K562 (cell line): ENCODE measurements around the gene TBRG1. TPM values are rescaled to one million over a fixed set of nuclear protein-coding genes. Genes with fewer than 3 reads are reported as not detected.
A peak's percentile ranks its signal among the peaks of the same experiment; 100 is the strongest.

Experiments
- ASH1L ChIP-seq: fragments of 450-650 bp; IDR thresholded peaks from 2 replicates; pipeline ENCODE4 v1.6.1; 2018; ENCODE audit warnings: borderline replicate concordance, mild to moderate bottlenecking, low read depth; ENCODE audit not compliant: partially characterized antibody
- E2F3 ChIP-seq: fragments of 250-450 bp; sonication (Bioruptor Pico); IDR thresholded peaks from 2 replicates; pipeline ENCODE4 v1.4.0; 2020; ENCODE audit warnings: mild to moderate bottlenecking
- HCFC1 ChIP-seq: IDR thresholded peaks from 2 replicates; pipeline ENCODE4 v1.6.1; 2012; ENCODE audit warnings: low read depth, low read length, improper control_type of control experiment
- HDAC3 ChIP-seq: fragments of 450-650 bp; IDR thresholded peaks from 2 replicates; pipeline ENCODE4 v1.6.1; 2018; ENCODE audit warnings: borderline replicate concordance, mild to moderate bottlenecking, moderate library complexity; ENCODE audit not compliant: partially characterized antibody
- HNRNPL ChIP-seq: fragments of 200-400 bp; formaldehyde crosslinking; IDR thresholded peaks from 2 replicates; pipeline ENCODE4 v1.6.1; 2017; ENCODE audit warnings: low read depth, mild to moderate bottlenecking, low read length
- KDM2B ChIP-seq: fragments of 250-450 bp; sonication (Bioruptor Pico); IDR thresholded peaks from 2 replicates; pipeline ENCODE4 v1.8.0; 2021; ENCODE audit warnings: mild to moderate bottlenecking, moderate library complexity
- NFXL1 ChIP-seq: fragments of 450-650 bp; formaldehyde crosslinking; IDR thresholded peaks from 2 replicates; pipeline ENCODE4 v1.4.0; 2021; ENCODE audit warnings: mild to moderate bottlenecking
- POLR3G ChIP-seq: IDR thresholded peaks from 2 replicates; pipeline ENCODE4 v1.6.1; 2011; ENCODE audit not compliant: insufficient read length, insufficient replicate concordance; ENCODE audit errors: extremely low read depth
- SPI1 ChIP-seq: IDR thresholded peaks from 2 replicates; pipeline ENCODE4 v1.6.1; 2011; ENCODE audit warnings: low read depth, low read length, control low read depth, borderline replicate concordance
- SRSF3 ChIP-seq: fragments of 200-400 bp; formaldehyde crosslinking; IDR thresholded peaks from 2 replicates; pipeline ENCODE4 v1.6.1; 2016; ENCODE audit warnings: mild to moderate bottlenecking, low read length, moderate library complexity; ENCODE audit not compliant: insufficient read depth
- STAT5B ChIP-seq: fragments of 250-450 bp; sonication (Bioruptor Pico); IDR thresholded peaks from 2 replicates; pipeline ENCODE4 v1.8.0; 2021; ENCODE audit warnings: mild to moderate bottlenecking, inconsistent platforms
- TAF15 ChIP-seq: fragments of 200-400 bp; formaldehyde crosslinking; IDR thresholded peaks from 2 replicates; pipeline ENCODE4 v1.6.1; 2017; ENCODE audit warnings: mild to moderate bottlenecking, low read depth, low read length, moderate library complexity
- TCF7L2 ChIP-seq: fragments of 150-350 bp; IDR thresholded peaks from 2 replicates; pipeline ENCODE4 v1.6.1; 2016; ENCODE audit warnings: low read depth, mild to moderate bottlenecking, low read length, moderate library complexity
- ZFP36 ChIP-seq: fragments of 150-350 bp; IDR thresholded peaks from 2 replicates; pipeline ENCODE4 v1.6.1; 2018; ENCODE audit warnings: low read length, low read depth; ENCODE audit not compliant: partially characterized antibody
- ZFX ChIP-seq: sonication (generic); formaldehyde crosslinking; IDR thresholded peaks from 2 replicates; pipeline ENCODE4 v1.8.0; 2022; ENCODE audit warnings: mild to moderate bottlenecking, missing genetic modification reagents, moderate library complexity
- ZNF197 ChIP-seq: fragments of 200-800 bp; sonication (Bioruptor generic); IDR thresholded peaks from 2 replicates; pipeline ENCODE4 v1.6.1; 2016; ENCODE audit warnings: low read depth, missing genetic modification characterization, missing compliant biosample characterization
- ZNF644 ChIP-seq: fragments of 200-800 bp; sonication (Bioruptor generic); IDR thresholded peaks from 2 replicates; pipeline ENCODE4 v1.6.1; 2016; ENCODE audit warnings: low read depth, missing genetic modification characterization, missing compliant biosample characterization
- polyA plus RNA-seq, 8 experiments: library from polyadenylated mRNA; depleted of rRNA in 4 of 8; stranded (reverse) in 5 of 8; unstranded in 3 of 8; fragments of >200 nt; fragmentation: Nextera tagmentation in 2 of 8; fragmentation: Illumina TruSeq in 1 of 8; extraction: Ambion mirVana in 2 of 8; extraction: Trizol in 1 of 8; gene quantifications; 2 replicates each; pipeline versions ENCODE4 v1.2.1 to v1.2.3, GENCODE V29; 2011 to 2014; ENCODE audit warnings: inconsistent platforms in 1 of 8, missing spikeins in 1 of 8
- total RNA-seq, 7 experiments: library from RNA; depleted of rRNA in 6 of 7; stranded (reverse); fragments of >200 nt in 6 of 7; fragmentation: Illumina TruSeq in 2 of 7; extraction: Trizol in 2 of 7; gene quantifications; 2 replicates each; pipeline versions ENCODE4 v1.2.1 to v1.2.3, GENCODE V29; 2011 to 2021; ENCODE audit warnings: low replicate concordance in 1 of 7
- TF ChIP-seq, protein P1 (sequence below), 2 experiments: fragments of 450-650 bp; IDR thresholded peaks; 2 replicates each; pipeline ENCODE4 v1.6.1; 2018; ENCODE audit warnings: mild to moderate bottlenecking in 2 of 2, low read depth in 1 of 2; ENCODE audit not compliant: partially characterized antibody in 2 of 2
- TF ChIP-seq, protein P2 (sequence below), 3 experiments: fragments of 200-800 bp in 1 of 3; sonication (Bioruptor generic) in 1 of 3; sonication (generic) in 1 of 3; formaldehyde crosslinking in 1 of 3; IDR thresholded peaks; 2 replicates each; pipeline versions ENCODE4 v1.6.1 to v1.8.0; 2016 to 2022; ENCODE audit warnings: mild to moderate bottlenecking in 2 of 3, missing compliant biosample characterization in 2 of 3, missing genetic modification characterization in 2 of 3, missing genetic modification reagents in 1 of 3
- TF ChIP-seq, protein P3 (sequence below): sonication (generic); formaldehyde crosslinking; IDR thresholded peaks from 2 replicates; pipeline ENCODE4 v1.8.1; 2023; ENCODE audit warnings: mild to moderate bottlenecking, missing genetic modification reagents
- TF ChIP-seq, protein P4 (sequence below): sonication (generic); formaldehyde crosslinking; IDR thresholded peaks from 2 replicates; pipeline ENCODE4 v1.8.0; 2022; ENCODE audit warnings: mild to moderate bottlenecking, missing genetic modification reagents
- TF ChIP-seq, protein P5 (sequence below): sonication (generic); formaldehyde crosslinking; IDR thresholded peaks from 2 replicates; pipeline ENCODE4 v1.9.0; 2022; ENCODE audit warnings: mild to moderate bottlenecking, missing genetic modification reagents

Gene TBRG1
- total and polyA plus RNA-seq, 9 of the 15 experiments (the other 6 are each of a cell fraction or from before 2014, with no cell fraction given) = 8.7 to 30.0 (median 20.2) TPM

DNA sequence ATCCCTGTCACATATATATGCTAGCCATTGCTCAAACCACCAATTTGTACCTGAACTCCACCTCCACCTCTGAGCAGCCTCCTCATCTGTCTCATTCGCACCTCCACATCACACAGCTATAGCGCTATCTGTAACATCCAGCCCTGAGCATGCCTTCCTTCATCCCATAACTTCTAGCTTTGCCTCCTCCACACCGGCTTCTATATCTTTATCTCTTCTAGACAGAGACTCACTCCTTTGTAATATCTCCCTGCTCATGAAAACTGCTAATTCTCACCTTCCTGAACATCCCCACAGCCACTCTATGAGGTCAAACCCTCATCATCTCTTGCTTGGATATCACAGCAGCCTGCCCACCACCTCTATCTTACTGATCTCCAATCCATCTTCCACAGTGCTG lies 44.9 kb downstream of the TBRG1 start (continued):
- TF ChIP-seq, protein P1, sequence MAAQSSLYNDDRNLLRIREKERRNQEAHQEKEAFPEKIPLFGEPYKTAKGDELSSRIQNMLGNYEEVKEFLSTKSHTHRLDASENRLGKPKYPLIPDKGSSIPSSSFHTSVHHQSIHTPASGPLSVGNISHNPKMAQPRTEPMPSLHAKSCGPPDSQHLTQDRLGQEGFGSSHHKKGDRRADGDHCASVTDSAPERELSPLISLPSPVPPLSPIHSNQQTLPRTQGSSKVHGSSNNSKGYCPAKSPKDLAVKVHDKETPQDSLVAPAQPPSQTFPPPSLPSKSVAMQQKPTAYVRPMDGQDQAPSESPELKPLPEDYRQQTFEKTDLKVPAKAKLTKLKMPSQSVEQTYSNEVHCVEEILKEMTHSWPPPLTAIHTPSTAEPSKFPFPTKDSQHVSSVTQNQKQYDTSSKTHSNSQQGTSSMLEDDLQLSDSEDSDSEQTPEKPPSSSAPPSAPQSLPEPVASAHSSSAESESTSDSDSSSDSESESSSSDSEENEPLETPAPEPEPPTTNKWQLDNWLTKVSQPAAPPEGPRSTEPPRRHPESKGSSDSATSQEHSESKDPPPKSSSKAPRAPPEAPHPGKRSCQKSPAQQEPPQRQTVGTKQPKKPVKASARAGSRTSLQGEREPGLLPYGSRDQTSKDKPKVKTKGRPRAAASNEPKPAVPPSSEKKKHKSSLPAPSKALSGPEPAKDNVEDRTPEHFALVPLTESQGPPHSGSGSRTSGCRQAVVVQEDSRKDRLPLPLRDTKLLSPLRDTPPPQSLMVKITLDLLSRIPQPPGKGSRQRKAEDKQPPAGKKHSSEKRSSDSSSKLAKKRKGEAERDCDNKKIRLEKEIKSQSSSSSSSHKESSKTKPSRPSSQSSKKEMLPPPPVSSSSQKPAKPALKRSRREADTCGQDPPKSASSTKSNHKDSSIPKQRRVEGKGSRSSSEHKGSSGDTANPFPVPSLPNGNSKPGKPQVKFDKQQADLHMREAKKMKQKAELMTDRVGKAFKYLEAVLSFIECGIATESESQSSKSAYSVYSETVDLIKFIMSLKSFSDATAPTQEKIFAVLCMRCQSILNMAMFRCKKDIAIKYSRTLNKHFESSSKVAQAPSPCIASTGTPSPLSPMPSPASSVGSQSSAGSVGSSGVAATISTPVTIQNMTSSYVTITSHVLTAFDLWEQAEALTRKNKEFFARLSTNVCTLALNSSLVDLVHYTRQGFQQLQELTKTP (IDR thresholded peaks at IDR 0.05; ENCODE audit: low read depth in 1 of 2, partially characterized antibody in 2 of 2) = no peak
- TF ChIP-seq KDM2B (CRISPR knock-in tag) (no peak), HCFC1 (no peak), STAT5B (CRISPR knock-in tag) (no peak), SRSF3 (no peak), POLR3G (no peak), E2F3 (no peak), SPI1 (no peak), ZNF197 (CRISPR knock-in tag) (no peak), HDAC3 (peak; percentile 74), ZFP36 (no peak), ZFX (CRISPR knock-in tag) (no peak), NFXL1 (CRISPR knock-in tag) (no peak), ZNF644 (no peak), ASH1L (no peak), HNRNPL (no peak), TCF7L2 (no peak), TAF15 (no peak)
- TF ChIP-seq, protein P2, sequence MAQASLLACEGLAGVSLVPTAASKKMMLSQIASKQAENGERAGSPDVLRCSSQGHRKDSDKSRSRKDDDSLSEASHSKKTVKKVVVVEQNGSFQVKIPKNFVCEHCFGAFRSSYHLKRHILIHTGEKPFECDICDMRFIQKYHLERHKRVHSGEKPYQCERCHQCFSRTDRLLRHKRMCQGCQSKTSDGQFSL (CRISPR knock-in tag; IDR thresholded peaks at IDR 0.05) = no peak
- TF ChIP-seq, protein P2 (tag; IDR thresholded peaks at IDR 0.05) = no peak
- TF ChIP-seq, protein P3, sequence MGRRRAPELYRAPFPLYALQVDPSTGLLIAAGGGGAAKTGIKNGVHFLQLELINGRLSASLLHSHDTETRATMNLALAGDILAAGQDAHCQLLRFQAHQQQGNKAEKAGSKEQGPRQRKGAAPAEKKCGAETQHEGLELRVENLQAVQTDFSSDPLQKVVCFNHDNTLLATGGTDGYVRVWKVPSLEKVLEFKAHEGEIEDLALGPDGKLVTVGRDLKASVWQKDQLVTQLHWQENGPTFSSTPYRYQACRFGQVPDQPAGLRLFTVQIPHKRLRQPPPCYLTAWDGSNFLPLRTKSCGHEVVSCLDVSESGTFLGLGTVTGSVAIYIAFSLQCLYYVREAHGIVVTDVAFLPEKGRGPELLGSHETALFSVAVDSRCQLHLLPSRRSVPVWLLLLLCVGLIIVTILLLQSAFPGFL (CRISPR knock-in tag) = no peak
- TF ChIP-seq, protein P4, sequence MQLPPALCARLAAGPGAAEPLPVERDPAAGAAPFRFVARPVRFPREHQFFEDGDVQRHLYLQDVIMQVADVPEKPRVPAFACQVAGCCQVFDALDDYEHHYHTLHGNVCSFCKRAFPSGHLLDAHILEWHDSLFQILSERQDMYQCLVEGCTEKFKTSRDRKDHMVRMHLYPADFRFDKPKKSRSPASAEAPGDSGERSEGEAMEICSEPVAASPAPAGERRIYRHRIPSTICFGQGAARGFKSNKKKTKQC (CRISPR knock-in tag) = no peak
- TF ChIP-seq, protein P5, sequence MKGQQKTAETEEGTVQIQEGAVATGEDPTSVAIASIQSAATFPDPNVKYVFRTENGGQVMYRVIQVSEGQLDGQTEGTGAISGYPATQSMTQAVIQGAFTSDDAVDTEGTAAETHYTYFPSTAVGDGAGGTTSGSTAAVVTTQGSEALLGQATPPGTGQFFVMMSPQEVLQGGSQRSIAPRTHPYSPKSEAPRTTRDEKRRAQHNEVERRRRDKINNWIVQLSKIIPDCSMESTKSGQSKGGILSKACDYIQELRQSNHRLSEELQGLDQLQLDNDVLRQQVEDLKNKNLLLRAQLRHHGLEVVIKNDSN (CRISPR knock-in tag) = no peak
